ENCODE results near the gene TBC1D2B.

- no peak for TF ChIP-seq CTCF (IDR thresholded peaks at IDR 0.05; ENCODE audit: low read depth, low read length, missing input control)
- no peak for TF ChIP-seq MAX (IDR thresholded peaks at IDR 0.05)
- no peak for TF ChIP-seq ZBTB33 (IDR thresholded peaks at IDR 0.05)
- TF ChIP-seq JUND (IDR thresholded peaks at IDR 0.05) = no peak
- no peak for TF ChIP-seq ATF3 (IDR thresholded peaks at IDR 0.05)
- no peak for TF ChIP-seq RAD21 (IDR thresholded peaks at IDR 0.05)
- TF ChIP-seq SP1 (IDR thresholded peaks at IDR 0.05) = no peak
- TF ChIP-seq GABPA (IDR thresholded peaks at IDR 0.05 in 1 of 2, conservative IDR thresholded peaks at IDR 0.05 in 1 of 2) = no peak
- TF ChIP-seq TAF1 (conservative IDR thresholded peaks at IDR 0.05) = no peak
- TF ChIP-seq RXRA (IDR thresholded peaks at IDR 0.05) = no peak
- TF ChIP-seq REST (IDR thresholded peaks at IDR 0.05) = no peak
- no peak for TF ChIP-seq YY1 (IDR thresholded peaks at IDR 0.05)
Observed at GRCh38 chr15:78109156-78109555, 31.6 kb upstream of the TBC1D2B start.

Measured in liver (tissue), 3 donors.